Natural killer cell (primary cell): ENCODE data around the gene OR2V2. TPM values are rescaled to one million over a fixed set of nuclear protein-coding genes. Genes with fewer than 3 reads are reported as not detected.
A peak's percentile ranks its signal among the peaks of the same experiment; 100 is the strongest.
"Not testable (repeated sequence)": the region's sequence is repeated elsewhere in the genome, so short reads cannot be mapped to it uniquely, and the experiment has no call there.

Experiments
- ATAC-seq, 3 donors: fragments of 150-1000 bp in 2 of 3; fragments of 200-7000 bp in 1 of 3; cut with Tn5 transposase; 1 replicate in 1 of 3; 2 replicates in 2 of 3; pipeline ENCODE4 v1.10.0; 2021; ENCODE audit warnings: mild to moderate bottlenecking in 2 of 3, moderate library complexity in 2 of 3
- DNase-seq, 2 donors: peaks; one replicate each; pipeline versions ENCODE4 v3.0.0 to v3.0.0-alpha.2; 2013 to 2021; ENCODE audit warnings: mixed read lengths in 1 of 2
- H3K27ac ChIP-seq: one replicate; pipeline ENCODE4 v1.5.1; 2013; ENCODE audit warnings: mild to moderate bottlenecking, low read length
- H3K27me3 ChIP-seq: one replicate; pipeline ENCODE4 v1.6.1; 2013; ENCODE audit warnings: low read length; ENCODE audit not compliant: control insufficient read depth, insufficient read depth
- H3K36me3 ChIP-seq: one replicate; pipeline ENCODE4 v1.6.1; 2013; ENCODE audit warnings: low read length; ENCODE audit not compliant: control insufficient read depth, insufficient read depth
- H3K4me1 ChIP-seq: one replicate; pipeline ENCODE4 v1.6.1; 2013; ENCODE audit warnings: low read length; ENCODE audit not compliant: control insufficient read depth, insufficient read depth
- H3K4me3 ChIP-seq: one replicate; pipeline ENCODE4 v1.5.1; 2013; ENCODE audit warnings: low read length
- H3K9me3 ChIP-seq: one replicate; pipeline ENCODE4 v1.6.1; 2013; ENCODE audit warnings: low read length; ENCODE audit not compliant: control insufficient read depth, insufficient read depth
- H3K27ac Mint-ChIP-seq, 2 donors: one replicate each; pipeline ENCODE4 v1.8.0; 2022; ENCODE audit warnings: mild to moderate bottlenecking in 2 of 2, mixed read lengths in 2 of 2, moderate library complexity in 1 of 2
- H3K27me3 Mint-ChIP-seq, 2 donors: one replicate each; pipeline ENCODE4 v1.8.0; 2022; ENCODE audit warnings: low read depth in 2 of 2, mixed read lengths in 2 of 2
- H3K36me3 Mint-ChIP-seq: one replicate; pipeline ENCODE4 v1.8.0; 2022; ENCODE audit warnings: mixed read lengths
- H3K4me1 Mint-ChIP-seq, 2 donors: one replicate each; pipeline ENCODE4 v1.8.0; 2022; ENCODE audit warnings: mixed read lengths in 2 of 2
- H3K4me3 Mint-ChIP-seq: one replicate; pipeline ENCODE4 v1.8.0; 2022; ENCODE audit warnings: mild to moderate bottlenecking, moderate library complexity, mixed read lengths
- H3K9me3 Mint-ChIP-seq, 2 donors: one replicate each; pipeline ENCODE4 v1.8.0; 2022; ENCODE audit warnings: mixed read lengths in 2 of 2
- WGBS: methylation state at CpG from one replicate; pipeline ENCODE4 v1.1.7; 2013; ENCODE audit warnings: missing lambda C conversion rate; ENCODE audit not compliant: insufficient coverage; 5-methylcytosine and 5-hydroxymethylcytosine counted together
- intact Hi-C: fragments of 100-400 bp; cut with micrococcal nuclease; formaldehyde crosslinking; loops from one replicate; pipeline ENCODE4 v1.14.2; 2022
- total RNA-seq, 4 donors: library from RNA; stranded (reverse); fragments of 120-200 nt in 1 of 4; gene quantifications; one replicate each; pipeline versions ENCODE4 v1.2.3 to v1.2.4, GENCODE V29; 2013 to 2022
- TF ChIP-seq, protein P1 (sequence below): fragments of 200-600 bp; IDR thresholded peaks from one replicate; pipeline ENCODE4 v1.8.0; 2022; ENCODE audit warnings: antibody characterized with exemption

The OR2V2 gene, protein sequence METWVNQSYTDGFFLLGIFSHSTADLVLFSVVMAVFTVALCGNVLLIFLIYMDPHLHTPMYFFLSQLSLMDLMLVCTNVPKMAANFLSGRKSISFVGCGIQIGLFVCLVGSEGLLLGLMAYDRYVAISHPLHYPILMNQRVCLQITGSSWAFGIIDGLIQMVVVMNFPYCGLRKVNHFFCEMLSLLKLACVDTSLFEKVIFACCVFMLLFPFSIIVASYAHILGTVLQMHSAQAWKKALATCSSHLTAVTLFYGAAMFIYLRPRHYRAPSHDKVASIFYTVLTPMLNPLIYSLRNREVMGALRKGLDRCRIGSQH
- not detected for total RNA-seq
- total RNA-seq (2013), result not detected

DNA sequence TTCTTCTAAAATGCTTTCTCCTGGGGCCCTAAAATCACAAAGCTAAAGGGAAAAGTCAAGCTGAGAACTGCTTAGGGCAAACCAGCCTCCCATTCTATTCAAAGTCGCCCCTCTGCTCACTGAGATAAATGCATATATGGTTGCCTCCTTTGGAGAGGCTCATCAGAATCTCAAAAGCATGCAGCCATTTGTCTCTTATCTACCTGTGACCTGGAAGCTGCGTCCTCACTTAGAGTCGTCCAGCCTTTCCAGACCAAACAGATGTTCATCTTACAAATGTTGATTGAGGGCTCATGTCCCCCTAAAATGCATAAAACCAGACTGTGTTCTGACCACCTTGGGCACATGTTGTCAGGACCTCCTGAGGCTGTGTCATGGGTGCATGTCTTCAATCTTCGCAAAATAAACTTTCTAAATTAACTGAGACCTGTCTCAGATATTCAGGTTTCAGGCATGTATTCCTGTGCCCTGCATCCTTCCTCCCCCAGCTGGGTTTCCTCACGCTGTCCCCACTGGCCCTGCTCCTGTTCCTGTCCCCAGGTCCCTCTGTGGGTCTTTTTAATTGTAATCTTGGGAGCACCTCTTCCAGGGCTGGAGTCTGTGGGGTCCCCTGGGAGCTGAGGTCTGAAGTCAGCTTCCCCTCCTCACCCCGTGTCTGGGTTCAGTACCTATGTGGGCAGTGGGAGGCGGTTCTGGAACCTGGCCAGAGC lies at the start of gene OR2V2:
OR2V2 (plus strand) TSS at position 660 of the 710 bp plus-strand sequence. CDS start 7,357 bp downstream, outside the sequence.
- H3K27ac Mint-ChIP-seq, result not testable (repeated sequence)

DNA sequence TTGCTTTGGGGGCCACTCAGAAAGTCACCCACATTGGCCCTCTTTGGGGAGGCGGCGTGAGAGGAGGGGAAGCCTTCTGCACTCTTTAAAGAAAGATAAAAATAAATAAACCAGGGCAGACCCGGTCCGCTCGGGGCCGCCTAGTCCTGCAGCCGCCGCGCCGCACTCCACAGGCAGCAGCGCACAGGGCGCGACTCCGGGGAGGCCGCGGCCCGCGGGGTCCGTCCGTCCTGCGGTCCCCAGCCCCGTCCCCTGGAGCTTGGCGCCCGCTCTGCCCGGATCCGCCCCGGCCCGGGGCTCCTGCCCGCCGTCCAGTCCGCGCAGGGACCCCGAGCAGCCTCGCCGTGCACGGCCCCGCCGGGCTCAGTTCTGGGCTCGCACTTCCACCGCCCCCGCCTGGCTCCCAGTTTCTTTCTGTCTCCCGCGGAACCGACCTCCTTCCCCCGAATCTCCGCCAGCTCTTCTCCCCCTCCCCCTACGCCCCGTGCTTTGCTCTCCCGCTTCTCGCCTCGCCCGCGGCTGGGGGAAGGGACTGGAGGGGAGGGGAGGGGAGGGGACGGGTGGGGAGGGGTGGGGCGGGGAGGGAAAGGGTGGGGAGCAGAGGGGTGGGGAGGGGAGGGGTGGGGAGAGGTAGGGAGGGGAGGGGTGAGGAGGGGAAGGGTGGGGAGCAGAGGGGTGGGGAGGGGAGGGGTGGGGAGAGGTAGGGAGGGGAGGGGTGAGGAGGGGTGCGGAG lies 49.5 kb upstream of the OR2V2 start:
- H3K27me3 Mint-ChIP-seq, result peaks cover 21 to 22% of the 10 kb centered on the region in 2 donors
- intact Hi-C loops, H3K9me3 ChIP-seq, H3K36me3 Mint-ChIP-seq, H3K36me3 ChIP-seq, DNase-seq, H3K4me3 ChIP-seq, H3K27ac ChIP-seq, H3K4me1 Mint-ChIP-seq, H3K9me3 Mint-ChIP-seq, H3K27ac Mint-ChIP-seq, H3K4me1 ChIP-seq, H3K4me3 Mint-ChIP-seq: not testable (repeated sequence)
- H3K27me3 ChIP-seq, result peaks cover 14% of the 10 kb centered on the region
- ATAC-seq, result peak in 1 of 3 donors; percentile 29
- no CpG with 5 or more reads among the region's 56 CpGs for WGBS

More for the DNA sequence above, at the start of gene OR2V2:
- H3K27me3 ChIP-seq, H3K4me3 Mint-ChIP-seq, H3K4me1 ChIP-seq, H3K4me3 ChIP-seq, ATAC-seq, H3K9me3 ChIP-seq, H3K36me3 Mint-ChIP-seq, H3K4me1 Mint-ChIP-seq, DNase-seq, intact Hi-C loops, H3K9me3 Mint-ChIP-seq, H3K27ac ChIP-seq, H3K36me3 ChIP-seq: not testable (repeated sequence)
- H3K27me3 Mint-ChIP-seq, result peaks cover 38 to 65% of the 10 kb centered on the region in 2 donors
- 50% methylated on average over 5 of the region's 7 CpGs for WGBS

DNA sequence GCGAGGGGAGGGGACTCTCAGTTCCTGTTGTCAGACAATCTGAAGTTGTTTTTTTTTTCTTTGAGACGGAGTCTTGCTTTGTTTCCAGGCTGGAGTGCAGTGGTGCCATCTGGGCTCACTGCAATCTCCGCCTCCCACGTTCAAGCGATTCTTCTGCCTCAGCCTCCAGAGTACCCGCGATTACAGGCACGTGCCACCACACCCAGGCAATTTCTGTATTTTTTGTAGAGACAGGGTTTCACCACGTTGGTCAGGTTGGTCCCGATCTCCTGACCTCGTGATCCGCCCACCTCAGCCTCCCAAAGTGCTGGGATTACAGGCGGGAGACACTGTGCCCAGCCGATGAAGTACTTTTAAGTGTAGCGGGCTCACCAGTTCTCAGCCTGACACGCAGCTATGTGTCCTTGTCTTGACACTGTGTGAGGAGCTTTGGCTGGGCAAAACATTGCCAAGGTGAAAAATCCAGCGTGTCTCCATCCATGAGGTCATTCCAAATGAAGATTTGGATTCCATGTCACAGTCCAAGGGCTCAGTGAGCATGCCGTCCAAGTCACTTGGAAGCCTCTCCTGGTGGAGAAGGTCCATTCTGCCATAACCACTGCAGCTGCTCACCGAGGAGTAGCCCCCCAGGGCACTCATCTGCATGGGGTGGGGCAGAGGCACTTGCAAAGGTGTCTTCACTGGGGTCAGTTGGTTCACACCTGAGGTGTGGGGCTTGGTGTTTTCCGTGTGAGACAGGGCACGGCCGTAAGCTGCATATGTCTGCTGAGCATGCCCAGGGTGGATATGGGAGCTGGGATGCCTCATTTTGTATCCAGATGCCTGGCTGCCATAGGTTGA lies 48.4 kb upstream of the OR2V2 start:
- TF ChIP-seq, protein P1, sequence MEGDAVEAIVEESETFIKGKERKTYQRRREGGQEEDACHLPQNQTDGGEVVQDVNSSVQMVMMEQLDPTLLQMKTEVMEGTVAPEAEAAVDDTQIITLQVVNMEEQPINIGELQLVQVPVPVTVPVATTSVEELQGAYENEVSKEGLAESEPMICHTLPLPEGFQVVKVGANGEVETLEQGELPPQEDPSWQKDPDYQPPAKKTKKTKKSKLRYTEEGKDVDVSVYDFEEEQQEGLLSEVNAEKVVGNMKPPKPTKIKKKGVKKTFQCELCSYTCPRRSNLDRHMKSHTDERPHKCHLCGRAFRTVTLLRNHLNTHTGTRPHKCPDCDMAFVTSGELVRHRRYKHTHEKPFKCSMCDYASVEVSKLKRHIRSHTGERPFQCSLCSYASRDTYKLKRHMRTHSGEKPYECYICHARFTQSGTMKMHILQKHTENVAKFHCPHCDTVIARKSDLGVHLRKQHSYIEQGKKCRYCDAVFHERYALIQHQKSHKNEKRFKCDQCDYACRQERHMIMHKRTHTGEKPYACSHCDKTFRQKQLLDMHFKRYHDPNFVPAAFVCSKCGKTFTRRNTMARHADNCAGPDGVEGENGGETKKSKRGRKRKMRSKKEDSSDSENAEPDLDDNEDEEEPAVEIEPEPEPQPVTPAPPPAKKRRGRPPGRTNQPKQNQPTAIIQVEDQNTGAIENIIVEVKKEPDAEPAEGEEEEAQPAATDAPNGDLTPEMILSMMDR, result no peak
- Mint-ChIP-seq H3K9me3 (no peaks in the 10 kb centered on the region), H3K4me1 (peaks cover 1 to 2% of the 10 kb centered on the region in 2 donors), H3K36me3 (no peaks in the 10 kb centered on the region), H3K4me3 (no peak overlapping the region), H3K27ac (no peak overlapping the region), H3K27me3 (peaks cover 16 to 22% of the 10 kb centered on the region in 2 donors)
- Histone ChIP-seq H3K36me3 (no peaks in the 10 kb centered on the region), H3K27me3 (peaks cover 14% of the 10 kb centered on the region), H3K27ac (no peak overlapping the region), H3K4me1 (no peaks in the 10 kb centered on the region), H3K9me3 (no peaks in the 10 kb centered on the region), H3K4me3 (no peak overlapping the region)
- DNase-seq, result no peak
- intact Hi-C loops, result no loop called here
- WGBS, result 28% methylated on average over 21 of the region's 22 CpGs
- no peak for ATAC-seq

DNA sequence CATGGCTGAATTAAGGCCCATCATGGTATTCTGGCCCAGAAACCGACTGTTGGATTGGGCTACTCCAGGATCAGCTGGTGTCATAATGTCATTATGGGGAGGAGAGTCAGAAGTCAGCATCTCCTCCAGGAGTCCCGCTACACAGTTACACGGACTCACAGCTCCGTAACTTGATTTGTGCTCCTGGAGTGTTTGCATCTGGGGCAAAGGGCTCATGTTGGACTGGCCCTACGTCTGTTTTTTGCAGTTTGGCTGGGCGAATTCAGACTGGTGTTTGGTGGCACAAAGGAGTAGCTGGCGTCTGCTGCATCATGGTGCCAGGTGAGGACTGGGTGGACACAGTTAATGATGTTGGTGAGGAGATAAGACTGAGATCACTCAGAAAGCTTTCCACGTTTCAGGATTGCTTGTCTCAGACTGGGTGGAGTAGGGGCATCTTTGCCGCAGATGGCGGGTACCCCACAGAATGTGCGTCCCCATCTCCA lies 47.7 kb upstream of the OR2V2 start:
- ATAC-seq, result no peak
- H3K4me1 ChIP-seq, result no peaks in the 10 kb centered on the region
- Mint-ChIP-seq H3K4me3 (no peak overlapping the region), H3K36me3 (no peaks in the 10 kb centered on the region), H3K9me3 (no peaks in the 10 kb centered on the region), H3K4me1 (peaks cover 6 to 8% of the 10 kb centered on the region in 2 donors), H3K27me3 (peaks cover 23 to 29% of the 10 kb centered on the region in 2 donors), H3K27ac (no peak overlapping the region)
- peaks cover 14% of the 10 kb centered on the region for H3K27me3 ChIP-seq
- intact Hi-C loops, result loop anchor here (5.0 kb wide), 1 partner anchor 83 kb away; no protein-coding TSS in a partner anchor
- DNase-seq, result no peak
- WGBS, result 65% methylated on average over 11 of the region's 11 CpGs
- no peaks in the 10 kb centered on the region for H3K36me3 ChIP-seq
- H3K4me3 ChIP-seq, result no peak overlapping the region
- H3K27ac ChIP-seq, result no peak overlapping the region
- no peaks in the 10 kb centered on the region for H3K9me3 ChIP-seq
- TF ChIP-seq, protein P1, result no peak
